Stimulated activated CD4-positive, alpha-beta T cell treated with anti-CD3 and anti-CD28 coated beads, Interleukin-4, amount 100 ng/mL, for 24 hours (primary cell): ENCODE results near the gene SLC10A1.

ENCODE experiments used
- DNase-seq: peaks from one replicate; pipeline ENCODE4 v3.0.0-alpha.2; 2020

Gene SLC10A1

GRCh38 chr14:69808919-69809808 lies 12.1 kb upstream of the SLC10A1 start:
- DNase-seq, result no peak

- no peak for DNase-seq
Measured at GRCh38 chr14:69807192-69807591, 10.2 kb upstream of the SLC10A1 start.

GRCh38 chr14:69804902-69805301 lies 7.9 kb upstream of the SLC10A1 start:
- no peak for DNase-seq

GRCh38 chr14:69803753-69804152 lies 6.7 kb upstream of the SLC10A1 start:
- no peak for DNase-seq

GRCh38 chr14:69798339-69798735 lies 1.3 kb upstream of the SLC10A1 start:
- DNase-seq, result no peak

GRCh38 chr14:69797573-69798338 lies 715 bp upstream of the SLC10A1 start:
- DNase-seq, result no peak

GRCh38 chr14:69795691-69796090 lies 1.4 kb downstream of the SLC10A1 start:
- DNase-seq, result no peak

- no peak for DNase-seq
Measured at GRCh38 chr14:69794791-69795190, 2.2 kb downstream of the SLC10A1 start.

GRCh38 chr14:69792887-69793421 lies 4.1 kb downstream of the SLC10A1 start:
- no peak for DNase-seq

- DNase-seq, result no peak
Measured at GRCh38 chr14:69789118-69789640, 7.9 kb downstream of the SLC10A1 start.

GRCh38 chr14:69786603-69787002 lies 10.4 kb downstream of the SLC10A1 start:
- DNase-seq, result no peak

GRCh38 chr14:69784942-69785341 lies 12.1 kb downstream of the SLC10A1 start:
- no peak for DNase-seq

- DNase-seq, result no peak
Measured at GRCh38 chr14:69780952-69781351, 16.1 kb downstream of the SLC10A1 start.

GRCh38 chr14:69780092-69780491 lies 16.9 kb downstream of the SLC10A1 start:
- no peak for DNase-seq

- no peak for DNase-seq
Measured at GRCh38 chr14:69779088-69779487, 18.0 kb downstream of the SLC10A1 start.

- no peak for DNase-seq
Measured at GRCh38 chr14:69776875-69777453, 20.1 kb downstream of the SLC10A1 start.

GRCh38 chr14:69775012-69775411 lies 22.0 kb downstream of the SLC10A1 start:
- no peak for DNase-seq

GRCh38 chr14:69773571-69774276 lies 23.3 kb downstream of the SLC10A1 start:
- no peak for DNase-seq

GRCh38 chr14:69772082-69773017 lies 24.7 kb downstream of the SLC10A1 start:
- no peak for DNase-seq

GRCh38 chr14:69771136-69771535 lies 25.9 kb downstream of the SLC10A1 start:
- DNase-seq, result no peak

GRCh38 chr14:69770559-69770958 lies 26.5 kb downstream of the SLC10A1 start:
- no peak for DNase-seq
